Gastrocnemius medialis (tissue), 4 donors: ENCODE measurements around the gene UROS. TPM values are rescaled to one million over a fixed set of nuclear protein-coding genes. Genes with fewer than 3 reads are reported as not detected.

Experiments used
- ATAC-seq, 2 donors: fragments of 150-250 bp; one replicate each; pipeline ENCODE4 v1.9.1; 2016
- DNase-seq, 2 donors: peaks; one replicate each; pipeline ENCODE4 v3.0.0-alpha.2; 2019
- H3K27ac ChIP-seq, 4 donors: fragments of 200-600 bp; sonication (generic); 1 replicate in 1 of 4; 2 replicates in 3 of 4; pipeline ENCODE4 v1.5.1; 2016 to 2018; ENCODE audit warnings: mild to moderate bottlenecking in 2 of 4, moderate library complexity in 1 of 4
- H3K27me3 ChIP-seq, 3 donors: fragments of 200-600 bp; sonication (generic) in 2 of 3; 1 replicate in 1 of 3; 2 replicates in 2 of 3; pipeline versions ENCODE4 v1.5.1 to v1.6.0; 2016 to 2019; ENCODE audit warnings: mild to moderate bottlenecking in 1 of 3, moderate library complexity in 1 of 3
- H3K36me3 ChIP-seq, 2 donors: fragments of 200-600 bp; sonication (generic) in 1 of 2; one replicate each; pipeline ENCODE4 v1.5.1; 2017 to 2018
- H3K4me1 ChIP-seq, 2 donors: fragments of 200-600 bp; sonication (generic) in 1 of 2; one replicate each; pipeline ENCODE4 v1.5.1; 2016 to 2017; ENCODE audit warnings: mild to moderate bottlenecking in 2 of 2
- H3K4me3 ChIP-seq, 4 donors: fragments of 200-600 bp; sonication (generic) in 3 of 4; 1 replicate in 1 of 4; 2 replicates in 3 of 4; pipeline ENCODE4 v1.5.1; 2016 to 2019; ENCODE audit warnings: mild to moderate bottlenecking in 2 of 4
- H3K9me3 ChIP-seq, 3 donors: fragments of 200-600 bp; sonication (generic) in 2 of 3; 1 replicate in 1 of 3; 2 replicates in 2 of 3; pipeline ENCODE4 v1.5.1; 2016 to 2019
- POLR2A ChIP-seq, 2 donors: fragments of 450-650 bp; IDR thresholded peaks; one replicate each; pipeline ENCODE4 v1.6.1; 2017; ENCODE audit warnings: antibody characterized with exemption in 2 of 2, mild to moderate bottlenecking in 2 of 2, moderate library complexity in 2 of 2
- in situ Hi-C, 4 donors: fragments of 200-750 bp; cut with MboI; loops; one replicate each; pipeline versions ENCODE4 v1.15.0 to v1.8.0; 2017; ENCODE audit warnings: low sequenced_read_pairs in 4 of 4
- intact Hi-C: fragments of 100-400 bp; cut with DNase I; formaldehyde crosslinking; loops from one replicate; pipeline ENCODE4 v1.15.1; 2023; ENCODE audit warnings: low total_unique reads
- total RNA-seq, 4 donors: library from RNA; depleted of rRNA; stranded (reverse); fragments of >200 nt; gene quantifications; one replicate each; pipeline versions ENCODE4 v1.1.0 to v1.2.3, GENCODE V29; 2016
- TF ChIP-seq, protein P1 (sequence below), 5 experiments: fragments of 450-650 bp in 3 of 5; fragments of 200-600 bp in 2 of 5; sonication (generic) in 2 of 5; IDR thresholded peaks in 4 of 5; conservative IDR thresholded peaks in 1 of 5; 1 replicate in 4 of 5; 2 replicates in 1 of 5; pipeline ENCODE4 v1.5.1; 2016 to 2019; ENCODE audit warnings: antibody characterized with exemption in 5 of 5, mild to moderate bottlenecking in 3 of 5, moderate library complexity in 3 of 5

The UROS gene
- total RNA-seq, 4 donors from 2014 or later, result 29.1 to 78.2 (median 64.2) TPM

DNA sequence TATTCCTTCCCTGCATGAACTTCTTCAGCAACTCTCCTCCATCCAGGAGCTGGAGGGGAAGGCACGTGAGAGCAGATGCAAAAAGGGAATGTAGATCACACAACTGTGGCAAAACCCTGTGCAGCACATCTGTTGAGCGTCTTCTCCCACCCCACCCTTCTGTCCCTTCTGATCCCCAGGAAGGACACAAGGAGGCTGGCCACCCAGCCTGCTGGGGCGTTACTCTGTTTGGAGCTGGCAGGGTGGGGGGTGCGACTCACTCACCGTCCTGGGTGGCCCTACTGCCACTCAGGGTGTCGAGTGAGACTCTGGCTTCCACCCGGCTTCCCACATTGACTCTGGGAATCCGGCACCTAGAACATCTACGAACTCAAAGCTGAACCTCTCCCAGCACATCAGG lies 37.3 kb downstream of the UROS start:
- ATAC-seq (no peak), DNase-seq (no peak)
- H3K4me1 ChIP-seq, result no peaks in the 10 kb centered on the region
- in situ Hi-C loops (no loop called here), intact Hi-C loops (no loop called here)
- peaks cover 0 to 28% of the 10 kb centered on the region in 2 donors for H3K36me3 ChIP-seq
- no peaks in the 10 kb centered on the region for H3K27me3 ChIP-seq
- no peak overlapping the region for H3K27ac ChIP-seq
- H3K9me3 ChIP-seq, result no peaks in the 10 kb centered on the region
- TF ChIP-seq POLR2A (IDR thresholded peaks at IDR 0.05), result no peak
- TF ChIP-seq, protein P1, sequence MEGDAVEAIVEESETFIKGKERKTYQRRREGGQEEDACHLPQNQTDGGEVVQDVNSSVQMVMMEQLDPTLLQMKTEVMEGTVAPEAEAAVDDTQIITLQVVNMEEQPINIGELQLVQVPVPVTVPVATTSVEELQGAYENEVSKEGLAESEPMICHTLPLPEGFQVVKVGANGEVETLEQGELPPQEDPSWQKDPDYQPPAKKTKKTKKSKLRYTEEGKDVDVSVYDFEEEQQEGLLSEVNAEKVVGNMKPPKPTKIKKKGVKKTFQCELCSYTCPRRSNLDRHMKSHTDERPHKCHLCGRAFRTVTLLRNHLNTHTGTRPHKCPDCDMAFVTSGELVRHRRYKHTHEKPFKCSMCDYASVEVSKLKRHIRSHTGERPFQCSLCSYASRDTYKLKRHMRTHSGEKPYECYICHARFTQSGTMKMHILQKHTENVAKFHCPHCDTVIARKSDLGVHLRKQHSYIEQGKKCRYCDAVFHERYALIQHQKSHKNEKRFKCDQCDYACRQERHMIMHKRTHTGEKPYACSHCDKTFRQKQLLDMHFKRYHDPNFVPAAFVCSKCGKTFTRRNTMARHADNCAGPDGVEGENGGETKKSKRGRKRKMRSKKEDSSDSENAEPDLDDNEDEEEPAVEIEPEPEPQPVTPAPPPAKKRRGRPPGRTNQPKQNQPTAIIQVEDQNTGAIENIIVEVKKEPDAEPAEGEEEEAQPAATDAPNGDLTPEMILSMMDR (IDR thresholded peaks at IDR 0.05 in 4 of 5, conservative IDR thresholded peaks at IDR 0.05 in 1 of 5), result no peak
- no peak overlapping the region for H3K4me3 ChIP-seq

DNA sequence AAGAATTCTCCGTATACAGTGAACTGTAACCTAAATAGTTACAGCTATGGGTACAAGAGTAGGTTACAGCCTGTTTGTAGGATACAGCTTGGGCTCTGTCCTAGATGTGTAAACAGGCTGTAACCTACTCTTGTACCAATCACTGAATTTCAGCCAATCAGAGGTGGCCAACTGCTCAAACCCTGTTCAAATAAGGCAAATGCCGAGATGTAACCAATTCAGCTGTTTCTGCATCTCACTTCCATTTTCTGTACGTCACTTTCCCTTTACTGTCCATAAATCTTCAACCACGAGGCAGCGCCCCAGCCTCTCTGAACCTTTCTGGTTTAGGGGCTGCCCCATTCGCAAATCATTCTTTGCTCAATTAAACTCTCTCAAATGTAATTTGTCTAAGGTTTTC lies 39.1 kb downstream of the UROS start:
- H3K4me1 ChIP-seq, result no peaks in the 10 kb centered on the region
- peaks cover 0 to 15% of the 10 kb centered on the region in 2 donors for H3K36me3 ChIP-seq
- TF ChIP-seq POLR2A (IDR thresholded peaks at IDR 0.05), result no peak
- TF ChIP-seq, protein P1 (IDR thresholded peaks at IDR 0.05 in 4 of 5, conservative IDR thresholded peaks at IDR 0.05 in 1 of 5), result no peak
- no peaks in the 10 kb centered on the region for H3K9me3 ChIP-seq
- DNase-seq, result no peak
- H3K27ac ChIP-seq, result no peak overlapping the region
- H3K27me3 ChIP-seq, result no peaks in the 10 kb centered on the region
- in situ Hi-C loops, result no loop called here
- ATAC-seq, result no peak
- intact Hi-C loops, result no loop called here
- H3K4me3 ChIP-seq, result no peak overlapping the region

DNA sequence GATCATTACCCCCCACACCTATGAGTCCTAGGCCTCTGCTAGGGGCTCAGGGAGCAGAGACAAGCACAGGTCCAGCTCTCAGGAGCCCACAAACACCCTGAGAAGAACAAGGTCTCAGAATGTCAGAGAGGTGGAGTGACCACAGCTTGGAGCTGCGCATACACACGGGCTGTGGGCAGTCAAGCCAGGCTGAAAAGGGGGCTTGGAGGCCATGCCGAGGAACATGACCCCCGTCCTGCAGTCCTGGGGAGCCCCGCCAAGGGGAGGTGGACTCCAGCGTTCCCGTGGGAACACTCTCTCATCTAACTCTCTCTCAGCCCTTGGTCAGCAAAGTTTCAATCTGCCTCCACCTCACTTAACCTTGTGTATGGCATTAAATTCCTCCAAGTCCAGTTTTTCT lies 39.6 kb downstream of the UROS start:
- H3K9me3 ChIP-seq, result no peaks in the 10 kb centered on the region
- DNase-seq (no peak), ATAC-seq (no peak)
- TF ChIP-seq, protein P1 (IDR thresholded peaks at IDR 0.05 in 4 of 5, conservative IDR thresholded peaks at IDR 0.05 in 1 of 5), result no peak
- no peak for TF ChIP-seq POLR2A (IDR thresholded peaks at IDR 0.05)
- intact Hi-C loops, result no loop called here
- no peaks in the 10 kb centered on the region for H3K4me1 ChIP-seq
- H3K4me3 ChIP-seq, result no peak overlapping the region
- H3K36me3 ChIP-seq, result peaks cover 0 to 10% of the 10 kb centered on the region in 2 donors
- in situ Hi-C loops, result no loop called here
- H3K27ac ChIP-seq, result no peak overlapping the region
- no peaks in the 10 kb centered on the region for H3K27me3 ChIP-seq

- Histone ChIP-seq H3K27ac (no peak overlapping the region), H3K9me3 (no peaks in the 10 kb centered on the region), H3K36me3 (peaks cover 0 to 2% of the 10 kb centered on the region in 2 donors), H3K4me1 (no peaks in the 10 kb centered on the region), H3K4me3 (no peak overlapping the region), H3K27me3 (no peaks in the 10 kb centered on the region)
- intact Hi-C loops (no loop called here), in situ Hi-C loops (no loop called here)
- no peak for ATAC-seq
- TF ChIP-seq, protein P1 (IDR thresholded peaks at IDR 0.05 in 4 of 5, conservative IDR thresholded peaks at IDR 0.05 in 1 of 5), result no peak
- no peak for TF ChIP-seq POLR2A (IDR thresholded peaks at IDR 0.05)
- DNase-seq, result no peak
Observed at GRCh38 chr10:125782616-125783015, 40.4 kb downstream of the UROS start.

- intact Hi-C loops (no loop called here), in situ Hi-C loops (no loop called here)
- ATAC-seq, result no peak
- H3K36me3 ChIP-seq, result no peaks in the 10 kb centered on the region
- no peak for DNase-seq
- no peaks in the 10 kb centered on the region for H3K4me1 ChIP-seq
- no peaks in the 10 kb centered on the region for H3K27me3 ChIP-seq
- no peak overlapping the region for H3K4me3 ChIP-seq
- no peaks in the 10 kb centered on the region for H3K9me3 ChIP-seq
- TF ChIP-seq, protein P1 (IDR thresholded peaks at IDR 0.05 in 4 of 5, conservative IDR thresholded peaks at IDR 0.05 in 1 of 5), result no peak
- no peak for TF ChIP-seq POLR2A (IDR thresholded peaks at IDR 0.05)
- no peak overlapping the region for H3K27ac ChIP-seq
Observed at GRCh38 chr10:125782054-125782453, 41.0 kb downstream of the UROS start.
